GM12878 (cell line): Measurements from ENCODE around the gene CCDC170. TPM values are rescaled to one million over a fixed set of nuclear protein-coding genes. Genes with fewer than 3 reads are reported as not detected.
"Not testable (repeated sequence)": the region's sequence is repeated elsewhere in the genome, so short reads cannot be mapped to it uniquely, and the experiment has no call there.

Experiments used
- ATAC-seq: fragments of 200-7000 bp; cut with Tn5 transposase; 3 replicates; pipeline ENCODE4 v1.9.1; 2020; ENCODE audit warnings: mild to moderate bottlenecking, moderate library complexity
- BruUV-seq: library from RNA; stranded (reverse); fragments of 400-500 nt; replicated peaks from 2 replicates; lab custom pipeline; 2021; lab: Mats Ljungman, UMichigan
- CTCF ChIA-PET: fragments of 300-600 bp; sonication (Branson Sonifier 250); formaldehyde crosslinking; extraction: SDS; loops from one replicate; lab custom pipeline; 2021; ENCODE audit warnings: inconsistent platforms; lab: Yijun Ruan, JAX
- POLR2A ChIA-PET: fragments of 350-600 bp; formaldehyde crosslinking; extraction: SDS; loops from one replicate; lab custom pipeline; 2021; ENCODE audit warnings: inconsistent platforms; lab: Charles Lee
- RAD21 ChIA-PET: fragments of 300-600 bp; sonication (Branson Sonifier 250); formaldehyde crosslinking; loops from one replicate; lab custom pipeline; 2023; ENCODE audit warnings: antibody characterized with exemption; ENCODE audit not compliant: unreplicated experiment; lab: Charles Lee
- SMC1A ChIA-PET: fragments of 300-600 bp; sonication (Branson Sonifier 250); formaldehyde crosslinking; loops from one replicate; lab custom pipeline; 2023; ENCODE audit not compliant: unreplicated experiment, uncharacterized antibody; lab: Charles Lee
- DNase-seq: peaks from one replicate; pipeline ENCODE4 v3.0.0-alpha.2; 2011; ENCODE audit warnings: low read depth, low spot score
- FAIRE-seq: peaks from 3 replicates; lab custom pipeline; 2011; peaks lifted over from hg19 to GRCh38; lab: Jason Lieb, UNC
- H2AFZ ChIP-seq: 2 replicates; pipeline ENCODE4 v1.6.0; 2011; ENCODE audit warnings: low read depth, low read length, control low read depth; ENCODE audit not compliant: control insufficient read depth
- H3K27ac ChIP-seq: 2 replicates; pipeline ENCODE4 v1.5.1; 2011; ENCODE audit warnings: control low read depth; ENCODE audit not compliant: control insufficient read depth, insufficient read depth
- H3K27me3 ChIP-seq, 2 experiments: replicated peaks in 1 of 2; 2 replicates each; pipeline versions ENCODE4 v1.6.0 to v1.6.1; 2011; ENCODE audit warnings: low read length in 1 of 2; ENCODE audit not compliant: control insufficient read depth in 2 of 2, insufficient read depth in 2 of 2
- H3K36me3 ChIP-seq, 2 experiments: 2 replicates each; pipeline ENCODE4 v1.5.1; 2011; ENCODE audit warnings: low read length in 1 of 2; ENCODE audit not compliant: control insufficient read depth in 2 of 2, insufficient read depth in 2 of 2
- H3K4me1 ChIP-seq: 2 replicates; pipeline ENCODE4 v1.6.1; 2011; ENCODE audit warnings: mild to moderate bottlenecking, low read length, moderate library complexity, mixed read lengths; ENCODE audit not compliant: control insufficient read depth, insufficient read depth
- H3K4me2 ChIP-seq: 2 replicates; pipeline ENCODE4 v1.6.0; 2011; ENCODE audit warnings: control low read depth; ENCODE audit not compliant: control insufficient read depth, insufficient read depth
- H3K4me3 ChIP-seq: fragments of 200-600 bp; sonication (generic); 2 replicates; pipeline ENCODE4 v1.5.1; 2016
- H3K79me2 ChIP-seq: 2 replicates; pipeline ENCODE4 v1.6.0; 2011; ENCODE audit warnings: low read length; ENCODE audit not compliant: control insufficient read depth, insufficient read depth
- H3K9ac ChIP-seq: 2 replicates; pipeline ENCODE4 v1.8.0; 2011; ENCODE audit warnings: low read length, control low read depth, mixed read lengths; ENCODE audit not compliant: control insufficient read depth, insufficient read depth
- H3K9me3 ChIP-seq: replicated peaks from 3 replicates; pipeline ENCODE4 v1.5.1; 2011; ENCODE audit warnings: mild to moderate bottlenecking, low read length; ENCODE audit not compliant: control insufficient read depth, insufficient read depth
- H4K20me1 ChIP-seq: 2 replicates; pipeline ENCODE4 v1.6.0; 2011; ENCODE audit not compliant: control insufficient read depth, insufficient read depth
- RUNX3 ChIP-seq: IDR thresholded peaks from 2 replicates; pipeline ENCODE4 v1.6.1; 2012; ENCODE audit warnings: low read length, inconsistent platforms
- WGBS: methylation state at CpG from one replicate; pipeline ENCODE4 v1.1.6; 2016; ENCODE audit warnings: low lambda C conversion rate; ENCODE audit not compliant: insufficient replicate concordance, insufficient coverage; ENCODE audit errors: missing lambda C conversion rate; 5-methylcytosine and 5-hydroxymethylcytosine counted together
- in situ Hi-C: fragments of 300-500 bp; cut with MboI; formaldehyde crosslinking; loops from 9 replicates; pipeline ENCODE4 v1.14.3; 2018; ENCODE audit warnings: mixed read lengths
- intact Hi-C: fragments of 100-400 bp; cut with micrococcal nuclease; formaldehyde crosslinking; loops from one replicate; pipeline ENCODE4 v1.14.2; 2022; ENCODE audit not compliant: unreplicated experiment
- polyA plus RNA-seq, 11 experiments: library from polyadenylated mRNA; depleted of rRNA in 4 of 11; unstranded in 6 of 11; stranded (reverse) in 5 of 11; fragments of >200 nt; fragmentation: Nextera tagmentation in 4 of 11; fragmentation: Illumina TruSeq in 1 of 11; extraction: Ambion mirVana in 4 of 11; extraction: Trizol in 1 of 11; gene quantifications; 1 replicate in 1 of 11; 2 replicates in 10 of 11; pipeline versions ENCODE4 v1.2.1 to v1.2.3, GENCODE V29; 2011 to 2016; ENCODE audit warnings: inconsistent platforms in 2 of 11, missing spikeins in 2 of 11, low read depth in 1 of 11
- total RNA-seq, 4 experiments: library from RNA; depleted of rRNA in 3 of 4; stranded (reverse); fragments of >200 nt in 3 of 4; fragmentation: Illumina TruSeq in 1 of 4; extraction: Trizol in 1 of 4; gene quantifications; 2 replicates each; pipeline versions ENCODE4 v1.2.1 to v1.2.3, GENCODE V29; 2013 to 2021
- TF ChIP-seq, protein P1 (sequence below): IDR thresholded peaks from 2 replicates; pipeline ENCODE4 v1.6.1; 2012; ENCODE audit warnings: mild to moderate bottlenecking, low read depth, low read length
- TF ChIP-seq, protein P2 (sequence below): IDR thresholded peaks from 2 replicates; pipeline ENCODE4 v1.6.1; 2011; ENCODE audit warnings: low read depth, low read length, improper control_type of control experiment, borderline replicate concordance

Gene CCDC170
- total and polyA plus RNA-seq, 10 of the 15 experiments (the other 5 are each of a cell fraction or from before 2014, with no cell fraction given) = not detected

GRCh38 chr6:151544453-151544852, 50.6 kb downstream of the CCDC170 start (continued):
- TF ChIP-seq, protein P1, sequence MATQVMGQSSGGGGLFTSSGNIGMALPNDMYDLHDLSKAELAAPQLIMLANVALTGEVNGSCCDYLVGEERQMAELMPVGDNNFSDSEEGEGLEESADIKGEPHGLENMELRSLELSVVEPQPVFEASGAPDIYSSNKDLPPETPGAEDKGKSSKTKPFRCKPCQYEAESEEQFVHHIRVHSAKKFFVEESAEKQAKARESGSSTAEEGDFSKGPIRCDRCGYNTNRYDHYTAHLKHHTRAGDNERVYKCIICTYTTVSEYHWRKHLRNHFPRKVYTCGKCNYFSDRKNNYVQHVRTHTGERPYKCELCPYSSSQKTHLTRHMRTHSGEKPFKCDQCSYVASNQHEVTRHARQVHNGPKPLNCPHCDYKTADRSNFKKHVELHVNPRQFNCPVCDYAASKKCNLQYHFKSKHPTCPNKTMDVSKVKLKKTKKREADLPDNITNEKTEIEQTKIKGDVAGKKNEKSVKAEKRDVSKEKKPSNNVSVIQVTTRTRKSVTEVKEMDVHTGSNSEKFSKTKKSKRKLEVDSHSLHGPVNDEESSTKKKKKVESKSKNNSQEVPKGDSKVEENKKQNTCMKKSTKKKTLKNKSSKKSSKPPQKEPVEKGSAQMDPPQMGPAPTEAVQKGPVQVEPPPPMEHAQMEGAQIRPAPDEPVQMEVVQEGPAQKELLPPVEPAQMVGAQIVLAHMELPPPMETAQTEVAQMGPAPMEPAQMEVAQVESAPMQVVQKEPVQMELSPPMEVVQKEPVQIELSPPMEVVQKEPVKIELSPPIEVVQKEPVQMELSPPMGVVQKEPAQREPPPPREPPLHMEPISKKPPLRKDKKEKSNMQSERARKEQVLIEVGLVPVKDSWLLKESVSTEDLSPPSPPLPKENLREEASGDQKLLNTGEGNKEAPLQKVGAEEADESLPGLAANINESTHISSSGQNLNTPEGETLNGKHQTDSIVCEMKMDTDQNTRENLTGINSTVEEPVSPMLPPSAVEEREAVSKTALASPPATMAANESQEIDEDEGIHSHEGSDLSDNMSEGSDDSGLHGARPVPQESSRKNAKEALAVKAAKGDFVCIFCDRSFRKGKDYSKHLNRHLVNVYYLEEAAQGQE = no peak
- TF ChIP-seq, protein P2, sequence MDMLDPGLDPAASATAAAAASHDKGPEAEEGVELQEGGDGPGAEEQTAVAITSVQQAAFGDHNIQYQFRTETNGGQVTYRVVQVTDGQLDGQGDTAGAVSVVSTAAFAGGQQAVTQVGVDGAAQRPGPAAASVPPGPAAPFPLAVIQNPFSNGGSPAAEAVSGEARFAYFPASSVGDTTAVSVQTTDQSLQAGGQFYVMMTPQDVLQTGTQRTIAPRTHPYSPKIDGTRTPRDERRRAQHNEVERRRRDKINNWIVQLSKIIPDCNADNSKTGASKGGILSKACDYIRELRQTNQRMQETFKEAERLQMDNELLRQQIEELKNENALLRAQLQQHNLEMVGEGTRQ = no peak
- no peak for TF ChIP-seq RUNX3

DNA sequence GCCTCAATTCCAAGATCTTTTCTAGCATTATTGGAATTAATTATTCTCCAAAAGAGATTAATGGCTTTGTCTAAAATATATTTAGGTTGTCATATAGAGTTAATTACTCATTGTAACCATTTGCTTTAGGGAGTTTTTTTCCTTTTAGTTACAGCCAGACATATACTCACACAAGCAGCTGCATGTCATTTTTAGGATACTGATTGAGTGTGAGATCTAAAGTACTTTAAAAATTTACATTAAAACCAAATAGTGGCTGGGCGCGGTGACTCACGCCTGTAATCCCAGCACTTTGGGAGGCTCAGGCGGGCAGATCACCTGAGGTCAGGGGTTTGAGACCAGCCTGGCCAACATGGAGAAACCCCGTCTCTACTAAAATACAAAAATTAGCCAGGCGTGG, 51.1 kb downstream of the CCDC170 start:
- H3K4me3 ChIP-seq, H3K27ac ChIP-seq, BruUV-seq, in situ Hi-C loops, H3K4me1 ChIP-seq, H3K36me3 ChIP-seq, ATAC-seq, SMC1A ChIA-PET, DNase-seq, H4K20me1 ChIP-seq, H3K9me3 ChIP-seq, H3K27me3 ChIP-seq, RAD21 ChIA-PET, POLR2A ChIA-PET, H2AFZ ChIP-seq, H3K79me2 ChIP-seq, CTCF ChIA-PET, FAIRE-seq, H3K9ac ChIP-seq, intact Hi-C loops, H3K4me2 ChIP-seq: not testable (repeated sequence)
- WGBS = 61% methylated on average over 6 of the region's 6 CpGs
